Measurements from ENCODE around the gene OPN1MW3.

DNA sequence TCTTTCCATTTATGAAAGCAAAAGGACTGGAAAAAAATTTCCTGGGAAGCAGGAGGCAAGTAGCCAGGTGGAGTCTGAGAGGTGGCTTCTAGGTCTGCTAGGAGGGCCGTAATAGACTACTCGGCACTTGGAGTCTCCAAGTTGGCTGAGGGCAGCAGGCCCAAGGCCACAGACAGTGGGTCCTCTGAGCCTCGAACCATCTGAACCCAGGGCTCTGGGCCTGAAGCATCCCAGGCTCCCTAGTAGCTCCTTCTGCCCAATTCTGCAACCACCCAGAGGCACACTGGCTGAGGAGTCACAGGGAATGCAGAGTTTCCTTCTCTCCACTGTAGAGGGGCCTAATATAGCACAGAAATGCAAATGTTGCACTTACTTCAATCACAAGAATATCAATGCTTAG, 58.0 kb downstream of the OPN1MW3 start:
- TF ChIP-seq MAFK (IDR thresholded peaks at IDR 0.05; ENCODE audit: low read depth, low read length) (no peak), CTCF (conservative IDR thresholded peaks at IDR 0.05; ENCODE audit: low read depth, low read length) (no peak), MAZ (IDR thresholded peaks at IDR 0.05; ENCODE audit: borderline replicate concordance, low read depth, low read length) (no peak), SMC3 (IDR thresholded peaks at IDR 0.05; ENCODE audit: low read depth, low read length) (no peak), POLR2A (IDR thresholded peaks at IDR 0.05; ENCODE audit: low read depth, low read length) (no peak), FOS (IDR thresholded peaks at IDR 0.05; ENCODE audit: low read depth, low read length) (no peak), ELK1 (IDR thresholded peaks at IDR 0.05; ENCODE audit: borderline replicate concordance, low read depth, low read length) (no peak), BHLHE40 (IDR thresholded peaks at IDR 0.05; ENCODE audit: low read depth, low read length) (no peak)
- TF ChIP-seq, protein P1, sequence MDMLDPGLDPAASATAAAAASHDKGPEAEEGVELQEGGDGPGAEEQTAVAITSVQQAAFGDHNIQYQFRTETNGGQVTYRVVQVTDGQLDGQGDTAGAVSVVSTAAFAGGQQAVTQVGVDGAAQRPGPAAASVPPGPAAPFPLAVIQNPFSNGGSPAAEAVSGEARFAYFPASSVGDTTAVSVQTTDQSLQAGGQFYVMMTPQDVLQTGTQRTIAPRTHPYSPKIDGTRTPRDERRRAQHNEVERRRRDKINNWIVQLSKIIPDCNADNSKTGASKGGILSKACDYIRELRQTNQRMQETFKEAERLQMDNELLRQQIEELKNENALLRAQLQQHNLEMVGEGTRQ (IDR thresholded peaks at IDR 0.05; ENCODE audit: low read depth, low read length): no peak

All from IMR-90 (cell line).